ENCODE results near the gene HEMGN.
A peak's percentile ranks its signal among the peaks of the same experiment; 100 is the strongest.

The HEMGN gene

GRCh38 chr9:97924386-97924785, 13.6 kb downstream of the HEMGN start:
- no peaks in the 10 kb centered on the region for H3K9me2 ChIP-seq (replicated peaks; ENCODE audit: insufficient read depth, low read length)
- no peaks in the 10 kb centered on the region for H3K9me3 ChIP-seq (replicated peaks; ENCODE audit: insufficient read depth, low read length)
- no peak overlapping the region for H3K27ac ChIP-seq (ENCODE audit: low read length)
- H3K79me2 ChIP-seq (ENCODE audit: low read length), result peaks cover 29% of the 10 kb centered on the region
- H3K4me3 ChIP-seq (ENCODE audit: low read length), result no peak overlapping the region
- H3K27me3 ChIP-seq (replicated peaks; ENCODE audit: insufficient read depth, low read length), result no peaks in the 10 kb centered on the region
- DNase-seq, result no peak
- H3F3A ChIP-seq (ENCODE audit: insufficient read depth, low read length), result peaks cover 17% of the 10 kb centered on the region
- H3K4me2 ChIP-seq (ENCODE audit: low read depth, low read length), result no peak overlapping the region
- no peak overlapping the region for H3K9ac ChIP-seq (ENCODE audit: low read length)
- H3K36me3 ChIP-seq (replicated peaks; ENCODE audit: insufficient read depth, low read length), result no peaks in the 10 kb centered on the region
- no peaks in the 10 kb centered on the region for H4K20me1 ChIP-seq (ENCODE audit: insufficient read depth, low read length)
- no peak overlapping the region for H2AFZ ChIP-seq (ENCODE audit: low read length)
- peaks cover 7% of the 10 kb centered on the region for H3K4me1 ChIP-seq (ENCODE audit: low read length)
- TF ChIP-seq EZH2 (optimal IDR thresholded peaks at IDR 0.05; ENCODE audit: low read depth, low read length) (no peak), CTCF (IDR thresholded peaks at IDR 0.05; ENCODE audit: low read length) (no peak), EZH2phosphoT487 (IDR thresholded peaks at IDR 0.05; ENCODE audit: low read length) (no peak)

GRCh38 chr9:97923529-97924108, 14.4 kb downstream of the HEMGN start:
- H3K4me1 ChIP-seq (ENCODE audit: low read length), result peaks cover 7% of the 10 kb centered on the region
- H3K27ac ChIP-seq (ENCODE audit: low read length), result peak overlapping the region; percentile 85; the same call in 1 of the 2 replicates
- peaks cover 28% of the 10 kb centered on the region for H3K79me2 ChIP-seq (ENCODE audit: low read length)
- peak overlapping the region; percentile 83; the same call in 1 of the 2 replicates for H3K9ac ChIP-seq (ENCODE audit: low read length)
- no peaks in the 10 kb centered on the region for H3K9me3 ChIP-seq (replicated peaks; ENCODE audit: insufficient read depth, low read length)
- no peaks in the 10 kb centered on the region for H3K27me3 ChIP-seq (replicated peaks; ENCODE audit: insufficient read depth, low read length)
- no peaks in the 10 kb centered on the region for H4K20me1 ChIP-seq (ENCODE audit: insufficient read depth, low read length)
- DNase-seq, result peak; percentile 84
- peak overlapping the region; percentile 44 for H3K4me3 ChIP-seq (ENCODE audit: low read length)
- TF ChIP-seq EZH2 (optimal IDR thresholded peaks at IDR 0.05; ENCODE audit: low read depth, low read length) (no peak), CTCF (IDR thresholded peaks at IDR 0.05; ENCODE audit: low read length) (peak; percentile 77), EZH2phosphoT487 (IDR thresholded peaks at IDR 0.05; ENCODE audit: low read length) (no peak)
- no peaks in the 10 kb centered on the region for H3K36me3 ChIP-seq (replicated peaks; ENCODE audit: insufficient read depth, low read length)
- H2AFZ ChIP-seq (ENCODE audit: low read length), result peak overlapping the region; percentile 46
- H3F3A ChIP-seq (ENCODE audit: insufficient read depth, low read length), result peaks cover 17% of the 10 kb centered on the region
- no peaks in the 10 kb centered on the region for H3K9me2 ChIP-seq (replicated peaks; ENCODE audit: insufficient read depth, low read length)
- H3K4me2 ChIP-seq (ENCODE audit: low read depth, low read length), result peak overlapping the region; percentile 84

GRCh38 chr9:97921959-97922724, 15.8 kb downstream of the HEMGN start, which contains the start of gene TRMO:
Gene TRMO, minus strand, starts transcription at chr9:97922500. Its CDS starts 7 bp downstream, at chr9:97922493.
- Histone ChIP-seq H3K9me3 (replicated peaks; ENCODE audit: insufficient read depth, low read length) (no peaks in the 10 kb centered on the region), H3K27ac (ENCODE audit: low read length) (peak within 1 kb of the TSS; percentile 85), H3K9ac (ENCODE audit: low read length) (peak within 1 kb of the TSS; percentile 83), H3K4me3 (ENCODE audit: low read length) (peak within 1 kb of the TSS; percentile 68), H3K79me2 (ENCODE audit: low read length) (peaks cover 30% of the 10 kb centered on the region), H3F3A (ENCODE audit: insufficient read depth, low read length) (peaks cover 17% of the 10 kb centered on the region), H4K20me1 (ENCODE audit: insufficient read depth, low read length) (no peaks in the 10 kb centered on the region), H2AFZ (ENCODE audit: low read length) (peak within 1 kb of the TSS; percentile 93), H3K9me2 (replicated peaks; ENCODE audit: insufficient read depth, low read length) (no peaks in the 10 kb centered on the region), H3K36me3 (replicated peaks; ENCODE audit: insufficient read depth, low read length) (no peaks in the 10 kb centered on the region), H3K27me3 (replicated peaks; ENCODE audit: insufficient read depth, low read length) (no peaks in the 10 kb centered on the region), H3K4me1 (ENCODE audit: low read length) (peaks cover 7% of the 10 kb centered on the region), H3K4me2 (ENCODE audit: low read depth, low read length) (peak within 1 kb of the TSS; percentile 84)
- TF ChIP-seq CTCF (IDR thresholded peaks at IDR 0.05; ENCODE audit: low read length) (peak; percentile 80), EZH2 (optimal IDR thresholded peaks at IDR 0.05; ENCODE audit: low read depth, low read length) (no peak)
- DNase-seq, result peak; percentile 98
